ENCODE results near the gene TRIM72.
A peak's percentile ranks its signal among the peaks of the same experiment; 100 is the strongest.
"Not testable (repeated sequence)": the region's sequence is repeated elsewhere in the genome, so short reads cannot be mapped to it uniquely, and the experiment has no call there.

Gene TRIM72

DNA sequence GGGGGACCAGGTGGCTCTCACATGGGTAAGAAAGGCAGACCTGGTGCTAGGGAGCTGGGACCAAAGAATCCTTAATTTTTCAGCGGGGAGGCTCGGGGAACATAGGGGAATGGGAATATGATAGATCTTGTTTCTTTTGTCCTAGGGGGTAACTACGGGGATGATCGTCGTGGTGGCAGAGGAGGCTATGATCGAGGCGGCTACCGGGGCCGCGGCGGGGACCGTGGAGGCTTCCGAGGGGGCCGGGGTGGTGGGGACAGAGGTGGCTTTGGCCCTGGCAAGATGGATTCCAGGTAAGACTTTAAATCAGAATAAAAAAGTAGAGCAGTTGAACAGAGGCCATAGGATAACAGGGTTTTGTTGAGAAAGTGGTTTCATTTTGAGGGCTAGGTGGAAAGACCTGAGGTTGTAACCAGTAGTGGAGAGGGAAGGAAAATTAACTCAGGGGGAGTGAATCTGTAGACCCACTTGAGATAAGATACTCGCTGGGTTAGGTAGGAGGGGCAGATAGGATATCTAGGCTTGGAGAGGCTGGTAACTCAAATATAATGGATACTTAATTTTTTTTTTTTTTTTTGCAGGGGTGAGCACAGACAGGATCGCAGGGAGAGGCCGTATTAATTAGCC lies 23.0 kb upstream of the TRIM72 start:
- no peak for DNase-seq

GRCh38 chr16:31191697-31192428 lies 22.1 kb upstream of the TRIM72 start:
- no peak for DNase-seq

GRCh38 chr16:31192856-31193642 lies 20.9 kb upstream of the TRIM72 start:
- DNase-seq, result no peak

DNA sequence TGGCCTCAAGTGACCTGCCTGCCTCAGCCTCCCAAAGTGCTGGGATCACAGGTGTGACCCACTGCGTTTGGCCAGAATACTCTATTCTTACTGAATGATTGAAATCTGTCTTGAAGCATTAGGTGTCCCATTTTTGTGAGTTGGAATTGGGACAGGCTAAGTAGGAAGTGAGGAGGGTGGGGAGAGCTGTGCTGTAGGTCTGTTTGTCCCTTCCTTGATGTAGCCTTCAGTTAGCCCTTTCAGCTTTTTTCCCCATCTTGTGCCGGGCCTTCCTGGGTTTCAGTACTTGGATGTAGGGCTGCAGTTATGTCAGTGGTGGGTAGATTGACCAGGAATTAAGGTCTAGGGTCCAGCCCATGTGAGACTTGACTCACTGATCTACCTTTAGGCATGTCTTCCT lies 20.0 kb upstream of the TRIM72 start:
- DNase-seq, result no peak

DNA sequence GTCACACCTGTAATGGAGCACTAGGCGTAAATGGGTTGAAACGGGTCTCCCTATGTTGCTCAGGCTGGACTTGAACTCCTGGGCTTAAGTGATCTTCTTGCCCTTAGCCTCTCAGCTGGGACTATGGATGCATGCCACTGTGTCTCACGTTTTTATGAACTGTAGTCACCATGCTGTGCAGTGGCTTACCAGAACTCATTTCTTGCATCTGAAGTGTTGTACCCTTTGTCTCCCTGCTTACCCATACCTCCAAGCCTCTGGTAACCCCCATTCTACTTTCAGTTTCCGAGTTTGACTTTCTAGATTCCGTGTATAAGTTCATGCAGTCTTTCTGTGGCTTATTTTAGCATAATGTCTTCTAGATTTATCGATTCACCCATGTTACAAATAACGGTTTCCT lies 19.0 kb upstream of the TRIM72 start:
- DNase-seq, result no peak

DNA sequence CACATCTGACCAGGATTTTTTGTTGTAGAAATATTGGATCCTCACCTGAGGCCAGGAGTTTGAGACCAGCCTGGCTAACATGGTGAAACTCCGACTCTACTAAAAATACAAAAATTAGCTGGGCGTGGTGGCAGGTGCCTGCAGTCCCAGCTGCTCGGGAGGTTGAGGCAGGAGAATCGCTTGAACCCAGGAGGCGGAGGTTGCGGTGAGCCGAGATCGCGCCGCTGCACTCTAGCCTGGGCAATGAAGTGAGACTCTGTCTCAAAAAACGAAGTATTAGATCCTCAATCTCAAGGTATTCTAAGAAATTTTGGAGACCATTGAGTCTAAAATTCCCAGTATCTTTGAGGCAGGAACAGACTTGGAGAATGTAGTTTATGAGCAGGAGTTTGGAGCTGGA lies 18.1 kb upstream of the TRIM72 start:
- DNase-seq, result not testable (repeated sequence)

- no peak for DNase-seq
Measured at GRCh38 chr16:31196324-31197088, 17.4 kb upstream of the TRIM72 start.

- DNase-seq, result no peak
Measured at GRCh38 chr16:31198207-31198882, 15.6 kb upstream of the TRIM72 start.

- no peak for DNase-seq
Measured at GRCh38 chr16:31199430-31200041, 14.4 kb upstream of the TRIM72 start.

- not testable (repeated sequence) for DNase-seq
Measured at GRCh38 chr16:31200111-31200510, 13.8 kb upstream of the TRIM72 start.

DNA sequence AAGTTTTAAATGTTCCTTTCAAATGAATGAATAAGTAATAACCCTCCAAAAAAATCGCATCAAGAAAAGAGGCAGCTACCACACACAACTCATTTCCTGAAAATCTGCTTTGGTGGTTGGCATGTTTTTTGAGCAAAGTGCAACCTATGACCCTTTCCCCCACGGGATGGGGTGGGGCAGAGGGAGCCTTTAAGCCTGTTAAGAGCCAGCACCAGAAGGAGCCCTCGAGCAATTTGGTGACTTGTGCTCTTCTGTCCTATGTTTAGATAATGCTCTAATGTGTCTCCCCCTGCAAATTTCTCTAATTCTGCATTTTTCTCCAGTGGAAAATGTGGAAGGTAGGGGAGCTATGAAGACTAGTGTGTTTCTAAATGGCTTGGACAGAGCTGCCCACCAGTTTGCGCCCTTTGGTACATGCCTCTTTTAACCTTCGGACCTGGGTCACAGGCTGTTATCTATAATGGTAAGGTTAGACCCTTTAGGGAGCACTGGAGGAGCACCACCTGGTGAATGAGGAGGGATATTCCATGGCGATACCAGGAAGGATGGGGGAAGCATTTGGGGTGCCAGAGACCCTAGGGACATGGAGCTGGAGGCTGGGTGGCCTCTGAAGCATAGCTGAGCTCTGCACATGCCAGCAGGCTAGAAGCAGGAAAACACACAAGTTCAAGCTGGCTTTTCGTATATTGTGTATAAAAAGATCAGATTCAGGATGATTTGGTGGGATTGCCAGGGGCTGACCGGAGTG lies 12.9 kb upstream of the TRIM72 start:
- DNase-seq, result peak in 1 of 4 experiments; percentile 47

DNA sequence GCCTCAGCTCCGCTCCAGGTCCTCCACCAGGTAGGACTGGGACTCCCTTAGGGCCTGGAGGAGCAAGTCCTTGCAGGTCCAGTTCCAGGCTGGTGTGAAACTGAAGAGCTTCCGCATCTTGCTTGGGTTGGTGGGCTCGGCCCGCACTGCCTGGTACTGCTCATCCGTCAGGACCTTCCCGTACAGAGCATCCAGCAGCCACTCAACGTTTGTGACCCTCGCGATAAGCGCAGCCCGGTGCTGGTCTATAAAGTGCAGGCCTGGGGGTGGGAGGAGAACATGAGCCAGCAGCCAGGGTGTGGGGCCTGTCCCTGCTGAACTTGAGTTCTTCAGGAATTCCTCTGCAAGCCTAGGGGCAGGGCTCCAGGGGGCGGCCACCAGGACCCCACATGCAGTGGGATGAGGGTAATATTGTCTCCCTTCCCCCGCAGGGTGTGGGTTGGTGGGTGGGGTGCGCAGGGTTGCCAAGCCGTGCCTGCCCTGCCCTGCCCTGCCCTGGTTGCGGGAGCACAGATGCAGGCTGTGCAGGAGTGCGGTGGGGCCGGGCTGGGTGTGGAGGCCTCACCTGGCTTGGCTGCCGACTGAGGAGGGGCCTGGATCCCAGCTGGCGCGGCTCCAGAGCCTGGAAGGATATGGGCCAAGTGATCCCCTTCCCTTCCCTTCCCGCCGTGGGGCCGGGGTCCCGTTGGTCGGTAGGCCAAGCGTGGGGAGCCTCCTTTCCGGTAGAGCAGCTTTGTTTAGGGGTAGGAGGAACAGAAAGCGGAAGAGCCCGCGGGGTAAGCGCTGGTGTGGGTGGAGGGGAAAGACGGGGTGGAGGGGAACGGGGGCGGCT lies 12.1 kb upstream of the TRIM72 start:
- DNase-seq, result peak in 1 of 4 experiments; percentile 42

- peak in 1 of 4 experiments; percentile 24 for DNase-seq
Measured at GRCh38 chr16:31202414-31203375, 11.2 kb upstream of the TRIM72 start, which contains the start of gene PYCARD. PYCARD (minus strand) TSS chr16:31202760; CDS start chr16:31202690, 70 bp downstream.

DNA sequence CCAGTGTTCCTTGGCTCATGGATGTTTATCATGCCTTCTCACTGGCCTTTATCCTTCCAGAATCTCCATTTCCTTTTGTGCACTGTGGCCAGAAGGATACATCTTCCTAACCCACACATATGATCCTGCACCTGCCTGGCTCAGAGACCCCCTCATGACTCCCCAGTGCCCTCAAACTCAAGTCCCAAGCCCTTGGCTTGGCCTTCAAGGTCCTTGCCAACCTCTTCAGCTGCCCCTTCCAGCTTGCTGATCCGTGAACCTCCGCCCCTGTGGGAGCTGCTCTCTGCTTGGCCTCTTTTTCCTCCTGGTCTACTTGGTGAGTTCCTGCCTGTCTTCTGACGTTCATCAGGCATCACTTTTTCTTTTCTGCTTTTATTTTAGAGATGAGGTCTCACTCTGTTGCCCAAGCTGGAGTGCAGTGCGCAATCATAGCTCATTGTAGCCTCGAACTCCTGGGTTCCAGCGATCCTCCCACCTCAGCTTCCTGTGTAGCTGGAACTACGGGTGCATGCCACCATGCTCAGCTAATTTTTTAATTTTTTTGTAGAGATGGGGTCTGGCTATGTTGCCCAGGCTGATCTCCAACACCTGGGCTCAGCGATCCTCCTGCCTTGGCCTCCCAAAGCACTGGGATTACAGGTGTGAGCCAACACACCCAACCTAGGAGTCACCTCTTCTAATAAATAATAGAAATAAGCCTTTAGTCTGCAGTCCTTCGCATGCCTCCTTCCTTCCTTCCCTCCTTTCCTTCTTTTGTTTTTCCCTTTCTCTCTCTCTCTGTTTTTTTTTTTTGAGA lies 8.8 kb upstream of the TRIM72 start:
- no peak for DNase-seq

DNA sequence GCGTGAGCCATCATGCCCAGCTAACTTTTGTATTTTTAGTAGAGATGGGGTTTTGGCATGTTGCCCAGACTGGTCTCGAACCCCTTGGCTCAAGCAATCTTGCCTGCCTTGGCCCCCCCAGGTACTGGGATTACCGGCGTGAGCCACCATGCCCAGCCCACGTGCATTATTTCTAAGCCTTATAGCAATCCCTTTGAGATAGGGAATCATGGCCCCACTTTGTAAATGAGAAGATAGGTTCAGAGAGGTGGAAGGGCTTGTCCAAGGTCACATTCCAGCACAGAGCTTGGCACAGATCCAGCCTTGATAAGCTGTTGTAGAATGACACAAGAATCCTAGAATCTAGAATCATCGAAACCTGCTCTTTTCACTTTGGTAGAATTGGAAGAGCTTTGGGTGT lies 7.1 kb upstream of the TRIM72 start:
- no peak for DNase-seq

DNA sequence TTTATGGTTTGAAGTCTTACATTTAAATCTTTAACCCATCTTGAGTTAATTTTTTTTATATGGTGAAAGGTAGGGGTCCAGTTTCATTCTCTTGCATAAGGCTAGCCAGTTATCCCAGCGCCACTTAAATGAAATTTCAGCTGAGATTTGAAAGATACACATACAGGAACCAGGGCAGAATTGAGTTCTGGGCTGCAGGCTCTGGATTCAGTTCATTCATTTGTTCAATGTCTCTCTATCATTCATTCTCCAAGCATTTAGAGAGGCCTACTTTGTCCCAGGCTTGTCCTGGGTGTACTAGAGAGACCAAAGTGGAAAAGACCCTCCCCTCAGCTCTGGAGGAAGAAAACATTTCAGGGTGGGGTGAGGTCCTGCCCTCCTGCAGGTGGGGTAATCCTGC lies 577 bp upstream of the TRIM72 start:
- DNase-seq, result no peak

DNA sequence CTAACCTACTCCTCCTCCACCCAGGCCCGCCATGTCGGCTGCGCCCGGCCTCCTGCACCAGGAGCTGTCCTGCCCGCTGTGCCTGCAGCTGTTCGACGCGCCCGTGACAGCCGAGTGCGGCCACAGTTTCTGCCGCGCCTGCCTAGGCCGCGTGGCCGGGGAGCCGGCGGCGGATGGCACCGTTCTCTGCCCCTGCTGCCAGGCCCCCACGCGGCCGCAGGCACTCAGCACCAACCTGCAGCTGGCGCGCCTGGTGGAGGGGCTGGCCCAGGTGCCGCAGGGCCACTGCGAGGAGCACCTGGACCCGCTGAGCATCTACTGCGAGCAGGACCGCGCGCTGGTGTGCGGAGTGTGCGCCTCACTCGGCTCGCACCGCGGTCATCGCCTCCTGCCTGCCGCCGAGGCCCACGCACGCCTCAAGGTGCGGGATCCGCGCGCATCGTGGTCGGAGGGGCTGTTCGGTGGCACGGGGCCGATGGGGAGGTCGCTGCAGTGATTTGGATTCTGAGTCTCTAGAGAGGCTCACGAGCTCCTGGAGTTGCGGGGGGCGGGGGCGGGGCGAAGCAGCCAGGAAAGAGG lies 878 bp downstream of the TRIM72 start:
- no peak for DNase-seq
